Nephron (organoid): ENCODE data around the gene ETV3.
"Not testable (repeated sequence)": the region's sequence is repeated elsewhere in the genome, so short reads cannot be mapped to it uniquely, and the experiment has no call there.

ENCODE experiments used
- H3K27ac Mint-ChIP-seq, 3 experiments: 2 replicates each; pipeline ENCODE4 v1.8.0; 2020; ENCODE audit warnings: mixed read lengths in 3 of 3, mild to moderate bottlenecking in 2 of 3, moderate library complexity in 1 of 3
- H3K27me3 Mint-ChIP-seq: 2 replicates; pipeline ENCODE4 v1.8.0; 2021; ENCODE audit warnings: low read depth, mild to moderate bottlenecking, moderate library complexity, mixed read lengths
- H3K36me3 Mint-ChIP-seq: 2 replicates; pipeline ENCODE4 v1.8.0; 2020; ENCODE audit warnings: low read depth, mixed read lengths
- H3K4me1 Mint-ChIP-seq: 2 replicates; pipeline ENCODE4 v1.8.0; 2020; ENCODE audit warnings: mixed read lengths
- H3K4me3 Mint-ChIP-seq, 3 experiments: 2 replicates each; pipeline ENCODE4 v1.8.0; 2020; ENCODE audit warnings: mild to moderate bottlenecking in 3 of 3, mixed read lengths in 3 of 3, moderate library complexity in 2 of 3
- H3K9me3 Mint-ChIP-seq: 2 replicates; pipeline ENCODE4 v1.8.0; 2020; ENCODE audit warnings: mixed read lengths
- TF ChIP-seq, protein P1 (sequence below), 3 experiments: fragments of 200-600 bp; sonication (generic); IDR thresholded peaks; one replicate each; pipeline ENCODE4 v1.5.0; 2021; ENCODE audit warnings: antibody characterized with exemption in 3 of 3; ENCODE audit not compliant: unreplicated experiment in 3 of 3

The ETV3 gene

DNA sequence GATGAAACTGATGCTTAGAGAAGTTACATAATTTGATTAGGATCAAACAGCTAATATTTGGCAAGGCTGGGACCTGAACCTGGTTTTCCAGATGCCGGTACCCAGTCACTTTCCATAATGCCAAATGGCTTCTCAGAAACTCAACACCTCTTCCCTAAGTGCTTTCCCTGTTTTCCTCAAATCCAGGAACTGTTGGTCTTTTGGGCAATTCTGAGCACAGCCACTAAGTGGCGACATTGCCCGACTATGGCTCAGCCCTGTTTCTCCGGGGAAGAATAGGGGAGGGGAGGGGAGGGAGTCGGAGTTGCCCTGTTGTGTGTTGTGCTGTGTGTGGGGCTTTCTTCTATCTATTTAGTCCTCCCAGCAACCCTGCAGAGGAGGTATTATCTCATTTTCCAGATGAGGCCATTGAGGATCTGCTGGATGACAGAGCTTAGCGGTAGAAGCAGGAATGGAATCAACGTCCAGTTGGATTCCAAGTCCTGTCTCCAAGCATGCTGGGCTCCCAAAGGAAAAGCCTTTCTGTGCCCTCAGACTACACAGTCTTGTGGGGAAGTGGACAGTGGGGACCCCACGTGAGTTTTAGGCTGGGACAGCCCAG lies 33.8 kb upstream of the ETV3 start:
- not testable (repeated sequence) for H3K4me1 Mint-ChIP-seq, H3K27ac Mint-ChIP-seq, H3K9me3 Mint-ChIP-seq, H3K4me3 Mint-ChIP-seq, H3K36me3 Mint-ChIP-seq
- H3K27me3 Mint-ChIP-seq: peaks cover 22% of the 10 kb centered on the region
- TF ChIP-seq, protein P1, sequence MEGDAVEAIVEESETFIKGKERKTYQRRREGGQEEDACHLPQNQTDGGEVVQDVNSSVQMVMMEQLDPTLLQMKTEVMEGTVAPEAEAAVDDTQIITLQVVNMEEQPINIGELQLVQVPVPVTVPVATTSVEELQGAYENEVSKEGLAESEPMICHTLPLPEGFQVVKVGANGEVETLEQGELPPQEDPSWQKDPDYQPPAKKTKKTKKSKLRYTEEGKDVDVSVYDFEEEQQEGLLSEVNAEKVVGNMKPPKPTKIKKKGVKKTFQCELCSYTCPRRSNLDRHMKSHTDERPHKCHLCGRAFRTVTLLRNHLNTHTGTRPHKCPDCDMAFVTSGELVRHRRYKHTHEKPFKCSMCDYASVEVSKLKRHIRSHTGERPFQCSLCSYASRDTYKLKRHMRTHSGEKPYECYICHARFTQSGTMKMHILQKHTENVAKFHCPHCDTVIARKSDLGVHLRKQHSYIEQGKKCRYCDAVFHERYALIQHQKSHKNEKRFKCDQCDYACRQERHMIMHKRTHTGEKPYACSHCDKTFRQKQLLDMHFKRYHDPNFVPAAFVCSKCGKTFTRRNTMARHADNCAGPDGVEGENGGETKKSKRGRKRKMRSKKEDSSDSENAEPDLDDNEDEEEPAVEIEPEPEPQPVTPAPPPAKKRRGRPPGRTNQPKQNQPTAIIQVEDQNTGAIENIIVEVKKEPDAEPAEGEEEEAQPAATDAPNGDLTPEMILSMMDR (IDR thresholded peaks at IDR 0.05; ENCODE audit: unreplicated experiment in 3 of 3): peak; percentile 39 to 47 (median 40)

DNA sequence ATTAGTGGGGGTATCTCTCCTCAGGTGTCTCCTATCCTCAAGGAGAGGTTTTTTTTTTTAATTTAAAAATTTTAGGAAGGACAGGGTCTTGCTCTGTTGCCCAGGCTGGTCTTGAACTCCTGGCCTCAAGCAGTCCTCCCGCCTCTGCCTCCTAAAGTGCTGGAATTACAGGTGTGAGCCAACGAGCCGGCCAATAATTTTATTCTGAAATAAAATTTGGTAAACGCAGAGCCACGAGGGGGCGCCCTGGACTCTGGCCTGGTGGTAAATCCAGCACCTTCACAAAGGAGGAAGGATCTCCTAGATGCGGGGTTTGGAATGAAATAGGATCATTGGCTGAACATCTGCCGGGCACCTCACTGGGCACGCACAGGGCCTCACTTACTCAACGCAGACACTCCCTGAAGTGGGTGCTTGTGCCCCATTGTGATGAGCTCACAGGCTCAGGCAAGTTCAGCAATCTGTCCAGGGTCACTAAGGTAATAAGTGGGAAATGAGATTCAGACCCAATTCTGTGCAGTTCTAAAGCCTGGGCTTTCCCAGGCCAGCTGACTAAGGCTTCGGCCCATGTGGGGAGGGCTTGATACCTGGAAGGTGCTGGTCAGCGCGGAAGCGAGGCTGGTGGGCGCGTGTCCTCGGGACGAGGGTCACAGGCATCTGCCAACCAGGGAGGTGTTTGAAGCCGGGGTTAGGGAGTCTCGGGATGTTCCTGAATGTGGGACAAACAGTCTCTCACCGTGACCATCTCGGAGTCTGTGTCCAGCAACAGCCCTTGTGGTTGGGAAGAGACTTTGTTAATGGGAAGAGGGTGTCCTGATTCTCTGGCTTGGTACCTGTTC lies 32.7 kb upstream of the ETV3 start:
- TF ChIP-seq, protein P1 (IDR thresholded peaks at IDR 0.05; ENCODE audit: unreplicated experiment in 3 of 3): peak; percentile 30 to 50 (median 45)
- H3K9me3 Mint-ChIP-seq: no peaks in the 10 kb centered on the region
- H3K4me1 Mint-ChIP-seq: no peaks in the 10 kb centered on the region
- no peak overlapping the region for H3K27ac Mint-ChIP-seq
- no peaks in the 10 kb centered on the region for H3K36me3 Mint-ChIP-seq
- no peak overlapping the region for H3K4me3 Mint-ChIP-seq
- H3K27me3 Mint-ChIP-seq: peaks cover 18% of the 10 kb centered on the region

DNA sequence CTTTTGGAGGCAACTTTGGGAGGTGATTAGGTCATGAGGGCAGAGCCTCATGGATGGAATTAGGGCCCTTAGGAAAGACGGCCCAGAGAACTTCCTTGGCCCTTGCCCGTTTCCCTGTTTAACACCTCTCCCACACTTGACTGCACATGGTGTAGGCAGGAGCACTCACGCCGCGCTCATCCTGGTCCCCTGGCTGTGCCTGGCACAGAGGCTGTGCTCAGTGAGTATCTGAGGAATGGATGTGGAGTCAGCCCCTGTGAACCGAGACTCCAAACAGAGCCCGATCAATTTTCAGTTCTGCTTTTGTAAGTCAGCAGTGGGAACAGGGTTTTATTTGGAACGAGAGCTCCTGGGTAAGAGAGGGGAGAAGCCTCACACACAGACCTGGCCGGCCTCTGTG lies 29.8 kb upstream of the ETV3 start:
- peaks cover 16% of the 10 kb centered on the region for H3K27me3 Mint-ChIP-seq
- H3K4me3 Mint-ChIP-seq: no peak overlapping the region
- TF ChIP-seq, protein P1 (IDR thresholded peaks at IDR 0.05; ENCODE audit: unreplicated experiment in 3 of 3): no peak
- H3K27ac Mint-ChIP-seq: no peak overlapping the region
- peaks cover 4% of the 10 kb centered on the region for H3K4me1 Mint-ChIP-seq
- H3K9me3 Mint-ChIP-seq: no peaks in the 10 kb centered on the region
- no peaks in the 10 kb centered on the region for H3K36me3 Mint-ChIP-seq

DNA sequence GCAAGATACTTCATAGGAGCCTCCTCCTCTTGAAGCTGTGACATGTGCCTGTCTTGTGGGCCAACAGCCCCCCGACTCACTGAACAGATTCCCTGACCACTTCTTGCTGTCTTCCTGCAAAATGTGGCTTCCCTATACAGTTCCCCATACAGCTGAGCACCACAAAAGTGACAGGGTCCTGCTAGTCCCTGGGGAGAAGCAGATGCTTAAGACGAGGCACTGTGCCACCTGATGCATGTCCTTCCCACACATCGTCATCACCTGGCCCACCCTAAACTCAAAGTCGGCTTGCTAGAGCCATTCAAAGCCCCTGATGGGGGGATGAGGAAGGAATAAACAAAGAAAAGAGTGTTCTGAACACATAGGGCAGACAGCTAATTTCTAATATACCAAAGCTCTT lies 29.2 kb upstream of the ETV3 start:
- Mint-ChIP-seq H3K27me3 (peaks cover 11% of the 10 kb centered on the region), H3K4me1 (peaks cover 9% of the 10 kb centered on the region), H3K27ac (no peak overlapping the region), H3K36me3 (no peaks in the 10 kb centered on the region), H3K9me3 (no peaks in the 10 kb centered on the region), H3K4me3 (no peak overlapping the region)
- TF ChIP-seq, protein P1 (IDR thresholded peaks at IDR 0.05; ENCODE audit: unreplicated experiment in 3 of 3): no peak

DNA sequence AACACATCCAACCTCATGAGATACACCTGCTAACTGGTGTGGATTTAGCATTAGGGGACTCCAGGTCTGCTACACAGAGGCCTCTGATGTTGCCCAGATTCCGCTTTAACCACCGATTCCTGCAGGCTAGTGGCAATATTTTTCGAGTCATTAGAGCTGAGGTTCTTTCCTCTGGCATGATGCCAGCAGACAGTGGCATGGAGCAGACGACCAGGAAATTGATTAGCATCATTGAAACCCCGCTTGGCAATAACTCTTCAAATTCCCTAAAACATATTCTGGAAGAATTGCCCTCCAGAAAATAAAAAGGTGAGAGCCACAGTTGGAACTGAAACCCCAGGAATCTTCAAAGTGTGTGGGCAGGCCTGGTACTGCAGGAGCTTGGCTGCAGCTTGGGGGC lies 28.4 kb upstream of the ETV3 start:
- peaks cover 17% of the 10 kb centered on the region for H3K4me1 Mint-ChIP-seq
- no peak overlapping the region for H3K4me3 Mint-ChIP-seq
- peaks cover 12% of the 10 kb centered on the region for H3K27me3 Mint-ChIP-seq
- H3K9me3 Mint-ChIP-seq: no peaks in the 10 kb centered on the region
- TF ChIP-seq, protein P1 (IDR thresholded peaks at IDR 0.05; ENCODE audit: unreplicated experiment in 3 of 3): no peak
- H3K36me3 Mint-ChIP-seq: no peaks in the 10 kb centered on the region
- H3K27ac Mint-ChIP-seq: no peak overlapping the region
